ENCODE data around the gene BCKDHA. TPM values are rescaled to one million over a fixed set of nuclear protein-coding genes. Genes with fewer than 3 reads are reported as not detected.

BCKDHA gene
- total RNA-seq (10 to 100 TPM; 12.2 to 13.1 TPM), total RNA-seq (0.12 to 2.4 (median 0.87) reads per million in 172 experiments)
- polyA plus RNA-seq (2013, experiment 1 of 2): 33.2 TPM
- polyA plus RNA-seq (2013, experiment 2 of 2): 31.1 TPM

- H3K36me3 ChIP-seq (ENCODE audit: insufficient read depth, low read length): peaks cover 11% of the 10 kb centered on the region
- Mint-ChIP-seq H3K36me3 (ENCODE audit: low read depth) (peaks cover 36% of the 10 kb centered on the region), H3K27me3 (no peaks in the 10 kb centered on the region), H3K9me3 (no peaks in the 10 kb centered on the region), H3K4me1 (ENCODE audit: low read depth) (peaks cover 57% of the 10 kb centered on the region), H3K4me3 (peak within 1 kb of the TSS; percentile 96), H3K27ac (peak within 1 kb of the TSS; percentile 99)
- ChIA-PET CTCF (interaction anchor here (1.1 to 1.2 kb wide), 2 partner anchors 43 to 135 kb away, joined by 3 read pairs; partner anchors contain the start of gene DMAC2), POLR2A (interaction anchor here (1.2 to 1.5 kb wide), 2 partner anchors 33 to 41 kb away, joined by 3 read pairs; partner anchors contain the start of gene B9D2)
- H3K4me3 ChIP-seq (ENCODE audit: low read length): peak within 1 kb of the TSS; percentile 82
- peaks cover 38% of the 10 kb centered on the region for H3K4me1 ChIP-seq (ENCODE audit: insufficient read depth, low read length)
- TF ChIP-seq CTCF (IDR thresholded peaks at IDR 0.05): no peak
- intact Hi-C loops (cut with DNase I, micrococcal nuclease): loop anchor here (1.0 to 5.0 kb wide), 6 partner anchors 33 to 198 kb away; partner anchors contain the start of genes B9D2 (in 2 of the 2), DMAC2 (in 1 of the 2), HNRNPUL1 (in 1 of the 2) and TGFB1 (in 1 of the 2)
- ATAC-seq (ENCODE audit: poor library complexity) (peak; percentile 98), DNase-seq (peak; percentile 97 to 100 (median 99))
- no peaks in the 10 kb centered on the region for H3K27me3 ChIP-seq (ENCODE audit: control insufficient read depth in 1 of 2, insufficient read depth in 2 of 2, low read length in 2 of 2)
- peak within 1 kb of the TSS; percentile 91 to 99 for H3K27ac ChIP-seq (ENCODE audit: low read depth in 1 of 2, low read length in 2 of 2)
- no peaks in the 10 kb centered on the region for H3K9me3 ChIP-seq (ENCODE audit: control insufficient read depth in 1 of 2, insufficient read depth in 1 of 2, low read length in 2 of 2)
Observed at GRCh38 chr19:41397086-41398049, at the start of gene BCKDHA, which contains the start of gene EXOSC5. BCKDHA (plus strand) TSS chr19:41397818; CDS start chr19:41397828, 10 bp downstream. EXOSC5 (minus strand) TSS chr19:41397359; CDS start chr19:41397328, 31 bp downstream.

- no peaks in the 10 kb centered on the region for H3K9me3 Mint-ChIP-seq
Observed at GRCh38 chr19:41350735-41351338, 46.8 kb upstream of the BCKDHA start.

More at GRCh38 chr19:41350735-41351338, 46.8 kb upstream of the BCKDHA start:
- Mint-ChIP-seq H3K27me3 (no peaks in the 10 kb centered on the region), H3K36me3 (ENCODE audit: low read depth) (peaks cover 68% of the 10 kb centered on the region), H3K4me1 (ENCODE audit: low read depth) (peaks cover 64% of the 10 kb centered on the region), H3K4me3 (peak overlapping the region; percentile 94), H3K27ac (peak overlapping the region; percentile 91)
- H3K4me3 ChIP-seq (ENCODE audit: low read length): peak overlapping the region; percentile 99
- POLR2A ChIA-PET: interaction anchor here (0.6 to 9.7 kb wide), 15 partner anchors 9 to 741 kb away, joined by 3 to 148 read pairs (median 5); partner anchors contain the start of genes B9D2 and HNRNPUL1
- no peaks in the 10 kb centered on the region for H3K27me3 ChIP-seq (ENCODE audit: control insufficient read depth in 1 of 2, insufficient read depth in 2 of 2, low read length in 2 of 2)
- CTCF ChIA-PET: interaction anchor here (0.5 to 4.2 kb wide), 8 partner anchors 9 to 424 kb away, joined by 3 to 30 read pairs (median 8); partner anchors contain the start of gene HNRNPUL1
- intact Hi-C loops (cut with DNase I, micrococcal nuclease): loop anchor here (1.0 to 10.0 kb wide), 7 partner anchors 24 to 1386 kb away; partner anchors contain the start of gene ERICH4 (in 1 of the 2)
- peak overlapping the region; percentile 66 to 94 for H3K27ac ChIP-seq (ENCODE audit: low read depth in 1 of 2, low read length in 2 of 2)
- ATAC-seq (ENCODE audit: poor library complexity) (peak; percentile 18), DNase-seq (peak in 2 of 14 experiments; percentile 11 to 44)
- peaks cover 22% of the 10 kb centered on the region for H3K36me3 ChIP-seq (ENCODE audit: insufficient read depth, low read length)
- H3K4me1 ChIP-seq (ENCODE audit: insufficient read depth, low read length): peaks cover 67% of the 10 kb centered on the region
- H3K9me3 ChIP-seq (ENCODE audit: control insufficient read depth in 1 of 2, insufficient read depth in 1 of 2, low read length in 2 of 2): no peaks in the 10 kb centered on the region
- no peak for TF ChIP-seq CTCF (IDR thresholded peaks at IDR 0.05)

Measured in CD4-positive, alpha-beta T cell (primary cell).